Measurements from ENCODE around the gene YEATS2. TPM values are rescaled to one million over a fixed set of nuclear protein-coding genes. Genes with fewer than 3 reads are reported as not detected.
A peak's percentile ranks its signal among the peaks of the same experiment; 100 is the strongest.

Gene YEATS2
- total and polyA plus RNA-seq, 2 of the 4 experiments (the other 2 are of a cell fraction) = 30.1 to 43.0 TPM

- Histone ChIP-seq H3K4ac (ENCODE audit: low read depth, low read length) (no peak overlapping the region), H3K4me1 (ENCODE audit: control insufficient read depth, insufficient read depth, low read length) (peaks cover 4% of the 10 kb centered on the region; the same call in 1 of the 2 replicates), H3K9ac (ENCODE audit: low read depth, low read length) (no peak overlapping the region), H2BK5ac (ENCODE audit: low read depth, low read length, poor library complexity, severe bottlenecking) (peak overlapping the region; percentile 14), H3K27ac (ENCODE audit: insufficient read depth, low read length) (no peak overlapping the region), H4K8ac (ENCODE audit: low read depth in 2 of 2, low read length in 2 of 2) (no peak overlapping the region), H3K36me3 (ENCODE audit: control insufficient read depth, insufficient read depth, low read length) (peaks cover 22% of the 10 kb centered on the region), H2AK9ac (replicated peaks; ENCODE audit: low read depth, low read length, poor library complexity) (peak overlapping the region; percentile 81), H3K9me1 (ENCODE audit: insufficient read depth, low read length) (0 out of 2 replicates have a peak, but pooled peaks cover under 1% of the 10 kb centered on the region), H3K27me3 (ENCODE audit: control insufficient read depth, insufficient read depth, low read length) (no peaks in the 10 kb centered on the region), H2BK120ac (ENCODE audit: low read depth, low read length) (no peak overlapping the region), H3K56ac (ENCODE audit: extremely low read depth, insufficient read depth, low read length) (no peak overlapping the region), H2AK5ac (ENCODE audit: low read depth, low read length) (no peak overlapping the region), H4K20me1 (ENCODE audit: insufficient read depth, low read length) (no peaks in the 10 kb centered on the region), H3K4me3 (ENCODE audit: insufficient read depth, low read depth, low read length) (no peak overlapping the region), H3K79me1 (ENCODE audit: low read depth in 1 of 2, low read length in 2 of 2) (peaks cover 3 to 9% of the 10 kb centered on the region in 2 experiments; a peak in 2 of 4 replicates), H3K4me2 (ENCODE audit: low read depth, low read length) (no peak overlapping the region), H2BK20ac (ENCODE audit: low read depth, low read length) (no peak overlapping the region), H4K91ac (ENCODE audit: insufficient read depth, low read depth, low read length) (no peak overlapping the region), H3K9me3 (ENCODE audit: control insufficient read depth, insufficient read depth, low read length) (no peaks in the 10 kb centered on the region), H3K23ac (ENCODE audit: low read depth, low read length) (no peak overlapping the region), H3K18ac (ENCODE audit: low read depth, low read length) (no peak overlapping the region), H3K14ac (replicated peaks; ENCODE audit: low read depth, low read length) (no peak overlapping the region), H4K5ac (ENCODE audit: low read depth, low read length) (no peak overlapping the region), H2BK15ac (ENCODE audit: low read depth, low read length) (no peak overlapping the region), H2AFZ (replicated peaks; ENCODE audit: low read length, poor library complexity) (no peak overlapping the region)
- BruUV-seq (replicated peaks) = no TSS peak
- peak; percentile 87 for ATAC-seq (ENCODE audit: low read depth)
- dilution Hi-C loops (cut with HindIII; ENCODE audit: low sequenced_read_pairs, unreplicated experiment) = no loop called here
- CTCF ChIA-PET = interaction anchor here (0.6 to 1.5 kb wide), 5 partner anchors 15 to 1462 kb away, joined by 3 to 5 read pairs (median 3); no protein-coding TSS in a partner anchor
- in situ Hi-C loops (cut with MboI; ENCODE audit: low sequenced_read_pairs) = loop anchor here (5.0 kb wide), 1 partner anchor 300 kb away; no protein-coding TSS in a partner anchor
- DNase-seq = peak; percentile 67
- 100% methylated on average over 2 of the region's 9 CpGs; no CpG with 5 or more reads in 1 of the 2 experiments for WGBS, 2 experiments (ENCODE audit: extremely low coverage in 2 of 2, insufficient read length in 1 of 2)
- intact Hi-C loops (cut with micrococcal nuclease) = loop anchor here (1.0 to 10.0 kb wide), 4 partner anchors 298 to 645 kb away; no protein-coding TSS in a partner anchor
- POLR2A ChIA-PET (ENCODE audit: unreplicated experiment) = no interaction called here
- TF ChIP-seq MXI1 (IDR thresholded peaks at IDR 0.05; ENCODE audit: borderline replicate concordance, low read depth, low read length) (no peak), RAD21 (IDR thresholded peaks at IDR 0.05; ENCODE audit: low read length) (peak; percentile 84), SMC3 (IDR thresholded peaks at IDR 0.05; ENCODE audit: low read depth, low read length) (peak; percentile 72), CHD1 (IDR thresholded peaks at IDR 0.05; ENCODE audit: low read depth, low read length) (no peak), POLR2A (IDR thresholded peaks at IDR 0.05; ENCODE audit: low read depth, low read length) (no peak), RFX5 (IDR thresholded peaks at IDR 0.05; ENCODE audit: low read depth, low read length) (no peak), CEBPB (IDR thresholded peaks at IDR 0.05; ENCODE audit: low read depth, low read length) (no peak), NFE2L2 (IDR thresholded peaks at IDR 0.05; ENCODE audit: low read depth, low read length) (no peak), FOS (IDR thresholded peaks at IDR 0.05; ENCODE audit: low read depth, low read length) (no peak), RCOR1 (IDR thresholded peaks at IDR 0.05; ENCODE audit: insufficient replicate concordance, low read length) (no peak), MAFK (IDR thresholded peaks at IDR 0.05; ENCODE audit: low read depth, low read length) (no peak), BHLHE40 (IDR thresholded peaks at IDR 0.05; ENCODE audit: low read depth, low read length) (no peak), MAZ (IDR thresholded peaks at IDR 0.05; ENCODE audit: borderline replicate concordance, low read depth, low read length) (no peak)
- TF ChIP-seq, protein P1, sequence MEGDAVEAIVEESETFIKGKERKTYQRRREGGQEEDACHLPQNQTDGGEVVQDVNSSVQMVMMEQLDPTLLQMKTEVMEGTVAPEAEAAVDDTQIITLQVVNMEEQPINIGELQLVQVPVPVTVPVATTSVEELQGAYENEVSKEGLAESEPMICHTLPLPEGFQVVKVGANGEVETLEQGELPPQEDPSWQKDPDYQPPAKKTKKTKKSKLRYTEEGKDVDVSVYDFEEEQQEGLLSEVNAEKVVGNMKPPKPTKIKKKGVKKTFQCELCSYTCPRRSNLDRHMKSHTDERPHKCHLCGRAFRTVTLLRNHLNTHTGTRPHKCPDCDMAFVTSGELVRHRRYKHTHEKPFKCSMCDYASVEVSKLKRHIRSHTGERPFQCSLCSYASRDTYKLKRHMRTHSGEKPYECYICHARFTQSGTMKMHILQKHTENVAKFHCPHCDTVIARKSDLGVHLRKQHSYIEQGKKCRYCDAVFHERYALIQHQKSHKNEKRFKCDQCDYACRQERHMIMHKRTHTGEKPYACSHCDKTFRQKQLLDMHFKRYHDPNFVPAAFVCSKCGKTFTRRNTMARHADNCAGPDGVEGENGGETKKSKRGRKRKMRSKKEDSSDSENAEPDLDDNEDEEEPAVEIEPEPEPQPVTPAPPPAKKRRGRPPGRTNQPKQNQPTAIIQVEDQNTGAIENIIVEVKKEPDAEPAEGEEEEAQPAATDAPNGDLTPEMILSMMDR (conservative IDR thresholded peaks at IDR 0.05; ENCODE audit: low read depth, low read length) = peak; percentile 67
- TF ChIP-seq, protein P2, sequence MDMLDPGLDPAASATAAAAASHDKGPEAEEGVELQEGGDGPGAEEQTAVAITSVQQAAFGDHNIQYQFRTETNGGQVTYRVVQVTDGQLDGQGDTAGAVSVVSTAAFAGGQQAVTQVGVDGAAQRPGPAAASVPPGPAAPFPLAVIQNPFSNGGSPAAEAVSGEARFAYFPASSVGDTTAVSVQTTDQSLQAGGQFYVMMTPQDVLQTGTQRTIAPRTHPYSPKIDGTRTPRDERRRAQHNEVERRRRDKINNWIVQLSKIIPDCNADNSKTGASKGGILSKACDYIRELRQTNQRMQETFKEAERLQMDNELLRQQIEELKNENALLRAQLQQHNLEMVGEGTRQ (IDR thresholded peaks at IDR 0.05; ENCODE audit: low read depth, low read length) = no peak
These were observed 69.4 kb downstream of the YEATS2 start for GRCh38 chr3:183766745-183767606.

Data from IMR-90 (cell line).